ENCODE results near the gene IGSF9. TPM values are rescaled to one million over a fixed set of nuclear protein-coding genes. Genes with fewer than 3 reads are reported as not detected.

Gene IGSF9
- total RNA-seq, 1 donor from 2014 or later = 8.4 TPM

- no peak for DNase-seq
These were observed 47.5 kb downstream of the IGSF9 start for GRCh38 chr1:159897962-159898361.

- DNase-seq = no peak
These were observed 48.9 kb downstream of the IGSF9 start for GRCh38 chr1:159896546-159896930.

- DNase-seq = peak; percentile 34
These were observed 49.4 kb downstream of the IGSF9 start for GRCh38 chr1:159895836-159896545.

GRCh38 chr1:159895286-159895685 is 50.1 kb downstream of the IGSF9 start:
- no peak for DNase-seq

- no peak for DNase-seq
These were observed 52.5 kb downstream of the IGSF9 start for GRCh38 chr1:159892944-159893343.

GRCh38 chr1:159891275-159892157 is 53.9 kb downstream of the IGSF9 start:
- peak; percentile 37 for DNase-seq

GRCh38 chr1:159890390-159890789 is 55.0 kb downstream of the IGSF9 start:
- no peak for DNase-seq

GRCh38 chr1:159889821-159890252 is 55.6 kb downstream of the IGSF9 start:
- peak; percentile 49 for DNase-seq

- DNase-seq = no peak
These were observed 56.2 kb downstream of the IGSF9 start for GRCh38 chr1:159889202-159889601.

- DNase-seq = no peak
These were observed 61.1 kb downstream of the IGSF9 start for GRCh38 chr1:159884296-159884695.

- no peak for DNase-seq
These were observed 62.3 kb downstream of the IGSF9 start for GRCh38 chr1:159883134-159883533.

GRCh38 chr1:159882527-159882862 is 62.9 kb downstream of the IGSF9 start:
- no peak for DNase-seq

- peak; percentile 30 for DNase-seq
These were observed 63.5 kb downstream of the IGSF9 start for GRCh38 chr1:159881622-159882526.

- no peak for DNase-seq
These were observed 65.0 kb downstream of the IGSF9 start for GRCh38 chr1:159880430-159880829.

- DNase-seq = no peak
These were observed 65.4 kb downstream of the IGSF9 start for GRCh38 chr1:159879977-159880376.

GRCh38 chr1:159879136-159879535 is 66.3 kb downstream of the IGSF9 start:
- DNase-seq = no peak

- DNase-seq = no peak
These were observed 67.5 kb downstream of the IGSF9 start for GRCh38 chr1:159877695-159878444.

Data from skin of body (tissue), 2 donors.